Right cardiac atrium (tissue), 5 donors: ENCODE results near the gene PADI2. TPM values are rescaled to one million over a fixed set of nuclear protein-coding genes. Genes with fewer than 3 reads are reported as not detected.

ENCODE experiments used
- ATAC-seq, 2 donors: fragments of 200-7000 bp; cut with Tn5 transposase; one replicate each; pipeline versions ENCODE4 v1.8.0 to v1.9.1; 2020; ENCODE audit warnings: moderate library complexity in 2 of 2, mild to moderate bottlenecking in 1 of 2
- DNase-seq, 3 donors: peaks; one replicate each; pipeline ENCODE4 v3.0.0-alpha.2; 2020
- H3K27ac ChIP-seq: one replicate; pipeline ENCODE4 v1.5.1; 2013; ENCODE audit warnings: mild to moderate bottlenecking, low read length, control low read depth, moderate library complexity
- H3K27me3 ChIP-seq: one replicate; pipeline ENCODE4 v1.6.1; 2013; ENCODE audit not compliant: control insufficient read depth, insufficient read depth
- H3K4me1 ChIP-seq: one replicate; pipeline ENCODE4 v1.6.1; 2013; ENCODE audit warnings: low read length; ENCODE audit not compliant: control insufficient read depth, insufficient read depth
- H3K4me3 ChIP-seq: one replicate; pipeline ENCODE4 v1.5.1; 2013; ENCODE audit warnings: low read length, control low read depth
- H3K9me3 ChIP-seq: one replicate; pipeline ENCODE4 v1.6.1; 2013; ENCODE audit warnings: low read length; ENCODE audit not compliant: control insufficient read depth
- WGBS: extraction: QIAGEN DNeasy Blood & Tissue Kit; methylation state at CpG from one replicate; pipeline ENCODE4 v1.1.7; 2013; 5-methylcytosine and 5-hydroxymethylcytosine counted together
- intact Hi-C, 4 donors: fragments of 100-400 bp; cut with DNase I; formaldehyde crosslinking; loops; one replicate each; pipeline versions ENCODE4 v1.11.0 to v1.14.0; 2022 to 2023
- polyA plus RNA-seq: library from polyadenylated mRNA; stranded (reverse); fragments of 200-250 nt; gene quantifications from one replicate; pipeline ENCODE4 v1.2.3, GENCODE V29; 2013
- total RNA-seq, 4 donors: library from RNA; stranded (reverse); fragmentation: NEBNext Ultra II Directional; extraction: Animal tissue kit (Norgen Biotek cat#: 25700); gene quantifications; one replicate each; pipeline ENCODE4 v1.2.1, GENCODE V29; 2021
- donor health status: healthy with polysubstance abuse.
- donor health status: DM: no; HTN: yes; CAD: no.
- donor health status: DM: no; HTN: no; CAD: no.
- donor health status: DM: no; HTN: yes; CAD: no; lungs with severe emphysema.
- donor health status: DM: yes; HTN: yes; CAD: no.

The PADI2 gene
- total and polyA plus RNA-seq, 5 donors, result 0.07 to 0.68 (median 0.25) TPM

- H3K27ac ChIP-seq, result no peak overlapping the region
- 74% methylated on average over 3 of the region's 3 CpGs for WGBS
- ATAC-seq, result no peak
- H3K4me3 ChIP-seq, result no peak overlapping the region
- intact Hi-C loops, result no loop called here
- H3K9me3 ChIP-seq, result no peaks in the 10 kb centered on the region
- DNase-seq, result no peak
- no peaks in the 10 kb centered on the region for H3K27me3 ChIP-seq
- no peaks in the 10 kb centered on the region for H3K4me1 ChIP-seq
Measured at GRCh38 chr1:17161137-17161740, 42.0 kb upstream of the PADI2 start.

DNA sequence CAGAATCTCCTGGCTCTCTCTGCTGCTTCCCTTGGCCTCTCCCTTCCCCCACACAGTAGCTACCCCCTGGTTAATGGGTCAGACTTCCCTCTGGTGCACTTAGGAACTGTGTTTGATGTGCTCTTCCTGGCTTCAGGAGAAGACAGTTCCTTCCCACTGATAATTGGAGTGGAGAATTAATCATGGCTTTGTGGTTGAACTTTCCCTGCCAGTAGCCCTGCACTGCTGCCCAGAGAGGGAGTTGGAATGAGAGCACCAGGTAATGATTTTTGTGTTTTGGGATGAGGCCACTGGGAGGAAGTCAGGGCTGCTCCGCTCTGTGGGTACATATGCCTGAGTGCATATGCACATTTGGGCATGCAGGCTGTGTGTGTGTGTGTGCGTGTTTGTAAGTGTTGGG lies 39.7 kb upstream of the PADI2 start:
- Histone ChIP-seq H3K27me3 (no peaks in the 10 kb centered on the region), H3K4me3 (no peak overlapping the region), H3K9me3 (peaks cover 11% of the 10 kb centered on the region), H3K4me1 (no peaks in the 10 kb centered on the region), H3K27ac (no peak overlapping the region)
- ATAC-seq, result no peak
- DNase-seq, result no peak
- intact Hi-C loops, result no loop called here
- 92% methylated on average over 2 of the region's 2 CpGs for WGBS

- no peak overlapping the region for H3K27ac ChIP-seq
- H3K4me1 ChIP-seq, result no peaks in the 10 kb centered on the region
- intact Hi-C loops, result no loop called here
- ATAC-seq, result no peak
- H3K9me3 ChIP-seq, result peaks cover 14% of the 10 kb centered on the region
- no peak overlapping the region for H3K4me3 ChIP-seq
- no peaks in the 10 kb centered on the region for H3K27me3 ChIP-seq
- WGBS, result 59% methylated on average over 3 of the region's 3 CpGs
- DNase-seq, result no peak
Measured at GRCh38 chr1:17156108-17156507, 36.9 kb upstream of the PADI2 start.

DNA sequence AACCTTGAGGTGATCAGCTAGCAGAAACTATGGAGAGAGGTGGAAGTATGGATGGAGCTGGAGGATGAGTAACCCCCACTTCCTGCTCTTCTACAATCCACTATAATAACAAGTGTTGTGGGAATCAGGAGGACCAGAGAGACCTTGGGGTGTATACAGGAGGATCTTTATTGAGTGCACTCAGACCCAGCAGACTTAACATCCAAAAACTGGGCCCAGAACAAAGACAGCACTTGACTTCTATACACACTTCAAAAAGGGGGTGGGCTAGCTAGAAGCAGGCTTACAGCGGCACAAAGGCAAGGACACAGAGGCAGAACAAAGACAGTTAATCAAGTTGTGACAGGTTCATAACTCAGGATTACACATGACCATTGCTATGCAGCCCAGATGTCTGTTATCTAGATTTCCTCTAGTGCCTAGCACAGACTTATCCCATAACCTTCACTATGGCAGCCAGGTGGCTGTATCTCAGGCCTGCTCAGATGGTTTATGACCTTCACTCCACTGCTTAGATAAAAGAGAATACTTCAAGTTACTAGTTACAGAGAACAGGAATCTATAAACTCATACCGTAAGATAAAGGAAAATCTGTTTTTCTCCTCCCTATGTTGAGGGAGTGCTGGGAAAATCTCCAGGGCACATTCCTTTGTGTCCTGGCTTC lies 36.1 kb upstream of the PADI2 start:
- H3K4me1 ChIP-seq, result no peaks in the 10 kb centered on the region
- H3K27me3 ChIP-seq, result no peaks in the 10 kb centered on the region
- ATAC-seq (no peak), DNase-seq (no peak)
- H3K9me3 ChIP-seq, result peaks cover 14% of the 10 kb centered on the region
- intact Hi-C loops, result no loop called here
- no peak overlapping the region for H3K4me3 ChIP-seq
- WGBS, result 22% methylated on average over 2 of the region's 2 CpGs
- H3K27ac ChIP-seq, result no peak overlapping the region

DNA sequence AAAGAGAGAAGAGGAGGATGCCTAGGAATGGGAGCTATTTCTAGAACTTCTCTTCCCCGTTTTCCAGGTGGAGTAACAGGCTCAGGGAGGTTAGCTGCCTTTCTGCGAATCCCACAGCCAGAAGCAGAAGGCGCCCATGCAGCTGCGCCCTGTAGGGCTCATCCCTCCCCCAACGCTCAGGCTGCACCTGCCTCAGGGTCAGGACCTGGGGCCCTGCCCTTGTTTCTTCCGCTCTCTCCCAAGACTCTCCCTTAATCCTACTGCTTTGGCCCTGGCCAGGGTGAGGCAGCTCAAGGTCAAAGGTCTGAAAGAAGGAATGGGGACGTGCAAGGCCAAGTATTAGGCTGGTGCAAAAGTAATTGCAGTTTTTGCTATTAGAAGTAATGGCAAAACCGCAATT lies 30.5 kb upstream of the PADI2 start:
- Histone ChIP-seq H3K27me3 (no peaks in the 10 kb centered on the region), H3K4me3 (no peak overlapping the region), H3K27ac (no peak overlapping the region), H3K9me3 (peaks cover 8% of the 10 kb centered on the region), H3K4me1 (no peaks in the 10 kb centered on the region)
- ATAC-seq (no peak), DNase-seq (no peak)
- intact Hi-C loops, result no loop called here
- 67% methylated on average over 8 of the region's 8 CpGs for WGBS

DNA sequence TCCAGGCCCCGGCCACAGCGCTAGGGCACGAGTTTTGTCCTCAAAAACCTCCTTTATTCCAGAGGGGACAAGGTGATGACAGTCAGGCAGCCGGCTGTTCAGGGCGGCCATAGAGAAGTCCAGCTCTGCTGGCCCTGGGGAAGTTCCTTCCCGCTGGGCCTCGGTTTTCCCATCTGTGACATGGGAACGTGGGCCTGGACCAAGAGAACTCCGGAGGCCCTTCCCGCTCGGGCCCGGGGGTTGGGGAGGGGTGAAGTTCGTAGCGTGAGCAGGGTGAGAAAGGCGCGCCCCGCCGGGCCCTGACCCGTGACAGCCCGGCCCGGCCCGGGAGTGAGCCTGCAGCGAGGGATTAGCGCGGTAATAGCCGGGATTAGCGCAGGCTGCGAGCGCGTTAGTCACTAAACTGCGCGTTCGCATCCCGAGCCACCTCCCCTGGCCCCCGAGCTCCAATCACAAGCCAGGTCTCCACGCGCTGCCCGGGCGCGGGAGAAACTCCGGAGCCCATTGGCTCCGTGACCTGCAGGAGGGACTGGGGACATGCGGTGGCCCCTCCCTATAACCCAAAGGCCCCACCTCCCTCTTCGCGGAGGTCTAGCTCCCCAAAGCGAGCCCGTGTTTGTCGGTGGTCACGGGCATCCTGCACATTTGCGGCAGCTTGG lies 29.8 kb upstream of the PADI2 start:
- DNase-seq (no peak), ATAC-seq (no peak)
- Histone ChIP-seq H3K27ac (no peak overlapping the region), H3K4me3 (no peak overlapping the region), H3K4me1 (no peaks in the 10 kb centered on the region), H3K9me3 (peaks cover 4% of the 10 kb centered on the region), H3K27me3 (no peaks in the 10 kb centered on the region)
- WGBS, result 24% methylated on average over 50 of the region's 50 CpGs
- intact Hi-C loops, result no loop called here

DNA sequence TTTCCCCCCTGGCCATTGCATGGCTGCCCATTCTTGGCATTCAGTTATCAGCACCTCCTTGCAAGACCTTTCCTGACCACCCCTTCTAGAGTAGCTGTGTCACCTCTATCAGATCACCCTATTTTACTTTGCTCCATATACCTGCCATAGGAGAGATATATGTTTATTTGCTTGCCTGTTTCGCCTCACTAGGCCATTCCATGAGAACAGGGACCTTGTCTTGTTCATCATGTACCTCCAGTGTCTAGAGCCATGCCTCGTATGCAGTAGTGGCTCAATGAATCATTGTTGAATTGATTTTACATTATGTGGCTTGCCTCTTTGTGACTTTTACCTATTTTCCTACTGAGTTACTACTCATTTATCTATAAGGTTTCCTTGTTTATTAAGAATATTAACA lies 26.4 kb upstream of the PADI2 start:
- DNase-seq, result no peak
- ATAC-seq, result no peak
- Histone ChIP-seq H3K27me3 (no peaks in the 10 kb centered on the region), H3K9me3 (no peaks in the 10 kb centered on the region), H3K4me3 (no peak overlapping the region), H3K4me1 (no peaks in the 10 kb centered on the region), H3K27ac (no peak overlapping the region)
- WGBS, result 72% methylated on average over 2 of the region's 2 CpGs
- intact Hi-C loops, result no loop called here

DNA sequence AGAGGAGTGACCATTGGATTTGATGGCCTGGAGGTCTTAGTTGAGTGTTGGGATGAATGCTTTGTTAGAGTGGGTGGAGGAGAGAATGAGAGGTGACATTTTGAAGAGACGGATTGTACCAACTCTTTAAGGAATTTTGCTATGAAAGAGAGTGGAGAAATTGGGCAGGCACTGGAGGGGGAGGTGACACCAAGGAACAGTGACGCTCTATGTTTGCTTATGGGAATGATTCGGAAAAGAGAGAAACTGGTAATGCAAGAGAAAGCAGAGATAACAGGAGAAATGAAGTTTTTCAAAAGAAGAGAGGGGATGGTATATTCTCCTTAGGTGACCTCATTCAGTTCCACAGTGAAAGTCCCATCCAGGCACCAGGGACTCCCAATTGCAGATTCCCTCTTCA lies 24.5 kb upstream of the PADI2 start:
- intact Hi-C loops, result no loop called here
- ATAC-seq (no peak), DNase-seq (no peak)
- H3K27me3 ChIP-seq, result no peaks in the 10 kb centered on the region
- H3K4me1 ChIP-seq, result no peaks in the 10 kb centered on the region
- H3K27ac ChIP-seq, result no peak overlapping the region
- WGBS, result 89% methylated on average over 3 of the region's 3 CpGs
- no peaks in the 10 kb centered on the region for H3K9me3 ChIP-seq
- no peak overlapping the region for H3K4me3 ChIP-seq

DNA sequence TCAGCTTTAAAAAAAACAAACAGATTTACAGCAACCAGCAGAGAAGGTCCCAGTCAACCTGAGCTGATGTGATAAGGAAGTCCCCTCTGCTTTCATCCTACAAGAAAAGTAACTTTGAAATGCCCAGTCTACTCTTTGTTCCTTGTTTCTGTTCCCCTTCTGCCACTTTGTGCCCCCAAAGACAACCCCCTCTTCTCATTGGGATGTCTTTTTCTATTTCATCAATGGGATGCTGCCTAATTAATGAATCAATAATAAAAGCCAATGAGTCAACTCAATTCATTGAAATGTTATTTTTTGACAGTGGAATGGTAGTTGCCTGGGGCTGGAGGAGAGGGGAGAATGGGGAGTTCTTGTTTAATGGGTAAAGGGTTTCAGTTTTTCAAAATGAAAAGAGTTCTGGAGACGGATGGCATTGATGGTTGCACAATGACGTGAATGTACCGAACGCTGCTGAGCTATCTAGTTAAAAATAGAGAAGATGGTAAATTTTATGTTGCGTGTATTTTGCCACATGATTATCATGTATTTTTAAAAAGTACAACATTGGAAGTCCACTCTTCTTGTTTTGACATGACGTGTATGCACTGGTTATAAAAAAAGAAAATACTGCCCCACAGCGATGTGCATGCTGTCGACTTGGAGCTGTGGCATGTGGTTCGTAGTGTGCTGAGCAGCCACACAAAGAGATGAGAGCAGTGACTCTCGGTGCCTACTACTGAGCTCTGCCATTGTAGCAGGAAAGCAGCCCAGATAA lies 22.4 kb upstream of the PADI2 start:
- Histone ChIP-seq H3K9me3 (no peaks in the 10 kb centered on the region), H3K4me1 (no peaks in the 10 kb centered on the region), H3K27ac (no peak overlapping the region), H3K4me3 (no peak overlapping the region), H3K27me3 (no peaks in the 10 kb centered on the region)
- DNase-seq, result no peak
- WGBS, result 72% methylated on average over 10 of the region's 10 CpGs
- no peak for ATAC-seq
- intact Hi-C loops, result no loop called here

- DNase-seq (no peak), ATAC-seq (no peak)
- H3K27ac ChIP-seq, result no peak overlapping the region
- H3K27me3 ChIP-seq, result no peaks in the 10 kb centered on the region
- H3K4me3 ChIP-seq, result no peak overlapping the region
- intact Hi-C loops, result no loop called here
- WGBS, result 38% methylated on average over 1 of the region's 1 CpG
- H3K4me1 ChIP-seq, result no peaks in the 10 kb centered on the region
- no peaks in the 10 kb centered on the region for H3K9me3 ChIP-seq
Measured at GRCh38 chr1:17140279-17140678, 21.0 kb upstream of the PADI2 start.

DNA sequence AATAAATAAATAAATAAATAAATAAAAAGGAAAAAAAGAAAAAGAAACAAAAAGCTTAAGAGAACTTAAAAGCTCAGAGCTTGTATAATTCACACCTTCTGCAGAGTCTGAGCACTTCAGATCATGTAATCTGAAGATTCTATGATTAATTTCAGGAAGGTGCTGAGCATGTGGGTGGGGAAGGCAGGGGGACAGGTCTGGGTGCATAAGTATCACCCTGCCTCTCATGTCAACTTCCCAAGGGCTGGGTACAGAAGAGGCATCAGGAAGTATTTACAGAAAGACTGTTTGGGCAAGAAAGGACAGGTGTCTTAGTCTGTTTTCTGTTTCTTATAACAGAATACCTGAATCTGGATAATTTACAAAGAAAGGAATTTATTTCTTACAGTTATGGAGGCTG lies 20.4 kb upstream of the PADI2 start:
- Histone ChIP-seq H3K27ac (no peak overlapping the region), H3K4me3 (no peak overlapping the region), H3K27me3 (no peaks in the 10 kb centered on the region), H3K4me1 (no peaks in the 10 kb centered on the region), H3K9me3 (no peaks in the 10 kb centered on the region)
- DNase-seq (no peak), ATAC-seq (no peak)
- intact Hi-C loops, result loop anchor here in 1 of 4 donors (10.0 kb wide), 1 partner anchor 265 kb away; no protein-coding TSS in a partner anchor
